Testis (tissue), 3 donors: ENCODE results near the gene DIS3L2. TPM values are rescaled to one million over a fixed set of nuclear protein-coding genes. Genes with fewer than 3 reads are reported as not detected.

ENCODE experiments used
- DNase-seq: peaks from one replicate; pipeline ENCODE4 v3.0.0-alpha.2; 2019
- H3K27ac ChIP-seq, 2 donors: fragments of 200-600 bp; sonication (generic); one replicate each; pipeline ENCODE4 v1.5.1; 2019
- H3K27me3 ChIP-seq: fragments of 200-600 bp; sonication (generic); one replicate; pipeline ENCODE4 v1.5.1; 2019
- H3K36me3 ChIP-seq: fragments of 200-600 bp; sonication (generic); one replicate; pipeline ENCODE4 v1.5.1; 2017; ENCODE audit warnings: low read depth; ENCODE audit errors: missing control alignments
- H3K4me1 ChIP-seq: fragments of 200-600 bp; sonication (generic); one replicate; pipeline ENCODE4 v1.5.1; 2019
- H3K4me3 ChIP-seq, 2 donors: fragments of 200-600 bp; sonication (generic); one replicate each; pipeline ENCODE4 v1.5.1; 2017 to 2019
- H3K9me3 ChIP-seq: fragments of 200-600 bp; sonication (generic); one replicate; pipeline ENCODE4 v1.5.1; 2017
- CTCF ChIP-seq, 3 experiments: fragments of 450-650 bp in 2 of 3; fragments of 200-600 bp in 1 of 3; sonication (generic) in 1 of 3; IDR thresholded peaks; one replicate each; pipeline ENCODE4 v1.5.1; 2016 to 2019; ENCODE audit warnings: antibody characterized with exemption in 3 of 3, mild to moderate bottlenecking in 2 of 3, moderate library complexity in 1 of 3
- POLR2A ChIP-seq: fragments of 450-650 bp; IDR thresholded peaks from one replicate; pipeline ENCODE4 v1.6.1; 2017; ENCODE audit warnings: antibody characterized with exemption, mild to moderate bottlenecking, moderate library complexity
- WGBS, 2 donors: methylation state at CpG; one replicate each; pipeline ENCODE4 v1.1.5; 2018; 5-methylcytosine and 5-hydroxymethylcytosine counted together
- intact Hi-C: fragments of 100-400 bp; cut with DNase I; formaldehyde crosslinking; loops from one replicate; pipeline ENCODE4 v1.15.1; 2023; ENCODE audit warnings: low total_unique reads
- polyA plus RNA-seq: library from polyadenylated mRNA; stranded (reverse); fragments of 350-450 nt; fragmentation: Illumina TruSeq; extraction: RNeasy Lipid Tissue Mini Kit (QIAGEN cat#74804); gene quantifications from one replicate; pipeline ENCODE4 v1.2.3, GENCODE V29; 2014; ENCODE audit warnings: low read depth, low replicate concordance; ENCODE audit not compliant: insufficient read depth
- total RNA-seq, 2 donors: library from RNA; depleted of rRNA; stranded (reverse); fragments of >200 nt; gene quantifications; one replicate each; pipeline ENCODE4 v1.2.3, GENCODE V29; 2016

Gene DIS3L2
- total and polyA plus RNA-seq, 3 donors from 2014 or later = 32.5 to 80.7 (median 70.4) TPM

DNA sequence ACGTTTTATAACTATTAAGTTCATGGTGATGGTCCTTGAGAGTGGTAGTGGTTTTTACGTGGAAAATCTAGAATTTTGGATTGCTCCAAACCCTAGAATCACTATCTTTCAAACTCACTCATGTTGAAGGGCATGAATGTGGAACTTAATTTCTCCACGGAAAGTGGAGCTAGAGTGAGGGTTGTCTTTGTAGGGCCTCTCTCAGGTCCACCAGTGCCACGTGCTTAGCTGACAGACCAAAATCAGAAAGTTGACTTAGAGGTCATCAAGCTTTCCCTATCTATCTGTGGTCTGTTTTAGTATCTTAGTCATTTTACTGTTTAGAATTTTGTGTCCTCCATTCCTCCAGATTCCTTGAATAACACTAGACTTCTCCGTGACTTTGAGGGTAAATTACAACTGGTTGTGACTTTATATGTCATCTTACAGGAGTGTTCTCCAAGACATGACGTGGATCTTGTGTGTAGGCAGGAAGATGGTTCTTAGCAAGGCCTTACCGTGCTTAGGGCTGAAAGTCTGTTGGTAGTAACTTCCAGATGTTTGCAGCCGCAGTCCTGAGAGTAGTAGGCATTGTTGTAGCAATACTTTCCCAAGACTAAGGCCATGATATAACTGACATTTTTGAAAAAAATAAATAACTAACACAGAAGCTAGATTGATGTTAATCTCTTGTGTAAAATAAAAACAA is 26.8 kb downstream of the DIS3L2 start:
- H3K4me3 ChIP-seq = no peak overlapping the region
- no peaks in the 10 kb centered on the region for H3K36me3 ChIP-seq
- intact Hi-C loops = no loop called here
- peak overlapping the region in 1 of 2 donors; percentile 4 for H3K27ac ChIP-seq
- no peaks in the 10 kb centered on the region for H3K27me3 ChIP-seq
- no peaks in the 10 kb centered on the region for H3K9me3 ChIP-seq
- WGBS, 2 donors = 79 to 81% methylated on average over 8 of the region's 8 CpGs
- TF ChIP-seq CTCF (IDR thresholded peaks at IDR 0.05) (no peak), POLR2A (no peak)
- peaks cover 15% of the 10 kb centered on the region for H3K4me1 ChIP-seq
- DNase-seq = no peak

DNA sequence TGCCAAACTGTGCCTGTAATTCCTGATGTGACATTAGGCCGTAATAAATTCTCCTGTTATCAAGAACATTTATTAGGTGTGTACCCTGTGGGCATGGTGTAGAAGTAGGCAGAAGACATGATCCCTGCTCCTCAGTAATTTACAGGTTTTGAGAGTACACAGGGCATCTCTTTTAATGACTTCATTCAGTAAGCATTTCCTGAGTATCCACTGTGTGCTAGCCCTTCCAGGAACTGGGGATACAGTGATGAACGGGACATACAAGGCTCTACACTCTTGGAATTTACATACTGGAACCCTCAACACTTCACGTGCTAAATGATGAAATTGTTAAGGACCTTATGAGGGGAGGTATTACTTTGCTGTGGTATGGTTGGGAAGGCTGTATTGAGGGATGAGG is 30.2 kb downstream of the DIS3L2 start:
- Histone ChIP-seq H3K9me3 (no peaks in the 10 kb centered on the region), H3K4me3 (no peak overlapping the region), H3K4me1 (peaks cover 15% of the 10 kb centered on the region), H3K27ac (no peak overlapping the region), H3K36me3 (no peaks in the 10 kb centered on the region), H3K27me3 (no peaks in the 10 kb centered on the region)
- no peak for DNase-seq
- 87 to 94% methylated on average over 3 of the region's 3 CpGs for WGBS, 2 donors
- intact Hi-C loops = no loop called here
- TF ChIP-seq CTCF (IDR thresholded peaks at IDR 0.05) (no peak), POLR2A (no peak)

DNA sequence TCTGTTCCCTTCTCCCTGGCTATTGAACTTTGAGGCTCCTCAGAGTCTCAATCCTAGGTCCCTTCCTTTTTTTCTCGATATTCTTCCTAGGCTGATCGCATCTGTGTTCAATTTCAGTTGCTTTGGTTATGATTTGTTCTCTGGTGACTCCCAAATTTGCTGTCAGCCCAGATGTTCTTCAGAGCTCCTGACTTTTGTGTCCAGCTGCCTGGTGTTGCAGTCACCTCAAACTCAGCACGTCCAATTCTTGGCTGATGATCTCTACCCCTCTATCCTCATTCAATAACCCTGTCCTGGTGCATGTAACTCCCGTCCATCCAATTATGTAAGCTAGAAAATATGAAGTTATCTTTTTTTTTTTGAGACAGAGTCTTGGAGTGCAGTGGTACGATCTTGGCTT is 31.4 kb downstream of the DIS3L2 start:
- no peaks in the 10 kb centered on the region for H3K36me3 ChIP-seq
- 63 to 77% methylated on average over 5 of the region's 5 CpGs for whole genome bisulfite sequencing, 2 donors

GRCh38 chr2:231996797-231997540 is 35.5 kb downstream of the DIS3L2 start:
- intact Hi-C loops = no loop called here
- H3K9me3 ChIP-seq = no peaks in the 10 kb centered on the region
- H3K36me3 ChIP-seq = no peaks in the 10 kb centered on the region
- no peak overlapping the region for H3K27ac ChIP-seq
- H3K4me3 ChIP-seq = no peak overlapping the region
- peaks cover 2% of the 10 kb centered on the region for H3K4me1 ChIP-seq
- TF ChIP-seq CTCF (IDR thresholded peaks at IDR 0.05) = no peak
- no peak for TF ChIP-seq POLR2A
- 87 to 90% methylated on average over 2 of the region's 2 CpGs for WGBS, 2 donors
- no peaks in the 10 kb centered on the region for H3K27me3 ChIP-seq
- DNase-seq = no peak

More for the DNA sequence above, 31.4 kb downstream of the DIS3L2 start:
- Histone ChIP-seq H3K4me1 (peaks cover 6% of the 10 kb centered on the region), H3K9me3 (no peaks in the 10 kb centered on the region), H3K27me3 (no peaks in the 10 kb centered on the region), H3K4me3 (no peak overlapping the region), H3K27ac (no peak overlapping the region)
- intact Hi-C loops = no loop called here
- DNase-seq = no peak
- TF ChIP-seq POLR2A (no peak), CTCF (IDR thresholded peaks at IDR 0.05) (no peak)
